Gastroesophageal sphincter (tissue), 3 donors: ENCODE measurements around the gene ENO2.

Experiments used
- CTCF ChIP-seq, 4 experiments: fragments of 200-600 bp in 2 of 4; fragments of 450-650 bp in 2 of 4; sonication (generic) in 1 of 4; IDR thresholded peaks; one replicate each; pipeline ENCODE4 v1.5.1; 2017 to 2019; ENCODE audit warnings: antibody characterized with exemption in 4 of 4, mild to moderate bottlenecking in 2 of 4, moderate library complexity in 2 of 4
- EP300 ChIP-seq: sonication (generic); formaldehyde crosslinking; IDR thresholded peaks from one replicate; pipeline ENCODE4 v1.6.1; 2017; ENCODE audit warnings: antibody characterized with exemption, mild to moderate bottlenecking
- POLR2A ChIP-seq, 2 donors: fragments of 450-650 bp; IDR thresholded peaks; one replicate each; pipeline ENCODE4 v1.6.1; 2017; ENCODE audit warnings: antibody characterized with exemption in 2 of 2, mild to moderate bottlenecking in 2 of 2, moderate library complexity in 1 of 2
- POLR2AphosphoS5 ChIP-seq: sonication (generic); formaldehyde crosslinking; IDR thresholded peaks from one replicate; pipeline ENCODE4 v1.6.1; 2017; ENCODE audit warnings: antibody characterized with exemption

DNA sequence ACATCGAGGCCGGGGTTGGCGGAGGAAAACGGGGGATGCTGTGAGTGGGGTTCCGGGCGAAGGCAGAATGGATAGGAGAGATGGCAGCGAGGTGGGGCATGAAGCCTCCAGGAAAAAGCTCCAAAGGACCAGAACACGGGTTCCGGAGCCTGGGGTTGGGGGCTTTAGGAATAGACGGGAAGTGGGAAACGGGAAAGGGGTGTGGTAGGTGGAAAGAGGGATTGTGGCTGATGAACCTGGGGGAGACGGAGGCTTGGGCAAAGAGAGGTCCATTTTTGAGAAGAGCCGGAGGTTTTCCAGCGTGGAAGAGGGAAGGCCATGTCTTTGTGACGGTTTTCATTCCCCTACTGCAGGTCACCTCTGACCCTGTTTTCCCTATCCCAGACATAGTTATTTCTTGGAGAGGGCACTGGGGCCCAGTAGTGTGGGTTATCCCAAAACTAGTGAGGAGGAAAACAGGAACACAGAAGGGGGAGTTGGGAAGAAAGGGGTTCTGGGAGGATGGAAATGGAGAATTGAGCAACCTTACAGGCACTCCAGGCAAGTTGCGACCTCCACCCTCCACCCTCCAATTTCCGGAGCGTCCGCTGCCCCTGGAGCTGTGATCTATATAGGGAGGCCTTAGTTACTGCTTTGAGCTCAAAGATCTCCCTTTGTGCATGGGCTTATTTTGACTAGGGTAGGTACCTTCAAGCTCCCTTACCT, 14.5 kb downstream of the ENO2 start:
- TF ChIP-seq CTCF (IDR thresholded peaks at IDR 0.05) = no peak
- no peak for TF ChIP-seq POLR2A (IDR thresholded peaks at IDR 0.05)
- no peak for TF ChIP-seq POLR2AphosphoS5
- no peak for TF ChIP-seq EP300
